GM18870 (cell line): ENCODE results near the gene LUC7L.
"Not testable (repeated sequence)": the region's sequence is repeated elsewhere in the genome, so short reads cannot be mapped to it uniquely, and the experiment has no call there.

Experiments
- ATAC-seq: cut with Tn5 transposase; IDR thresholded peaks from one replicate; pipeline ENCODE4 v1.9.1; 2021; ENCODE audit warnings: moderate library complexity; ENCODE audit not compliant: unreplicated experiment

LUC7L gene

GRCh38 chr16:264440-264951, 35.2 kb upstream of the LUC7L start:
- ATAC-seq = no peak

- no peak for ATAC-seq
Measured at GRCh38 chr16:263944-264343, 34.7 kb upstream of the LUC7L start.

- ATAC-seq = no peak
Measured at GRCh38 chr16:263182-263774, 34.0 kb upstream of the LUC7L start.

GRCh38 chr16:262121-262745, 33.0 kb upstream of the LUC7L start:
- no peak for ATAC-seq

GRCh38 chr16:261031-261691, 31.9 kb upstream of the LUC7L start:
- ATAC-seq = no peak

GRCh38 chr16:260326-260725, 31.1 kb upstream of the LUC7L start:
- ATAC-seq = no peak

GRCh38 chr16:259814-260253, 30.6 kb upstream of the LUC7L start:
- no peak for ATAC-seq

- ATAC-seq = no peak
Measured at GRCh38 chr16:259226-259625, 30.0 kb upstream of the LUC7L start.

- ATAC-seq = not testable (repeated sequence)
Measured at GRCh38 chr16:258091-258490, 28.8 kb upstream of the LUC7L start.

- ATAC-seq = no peak
Measured at GRCh38 chr16:255183-255582, 25.9 kb upstream of the LUC7L start.

- no peak for ATAC-seq
Measured at GRCh38 chr16:254461-254860, 25.2 kb upstream of the LUC7L start.

GRCh38 chr16:253833-254232, 24.6 kb upstream of the LUC7L start:
- no peak for ATAC-seq

GRCh38 chr16:252366-253337, 23.4 kb upstream of the LUC7L start:
- no peak for ATAC-seq

- no peak for ATAC-seq
Measured at GRCh38 chr16:249431-249830, 20.2 kb upstream of the LUC7L start.

GRCh38 chr16:247027-247426, 17.8 kb upstream of the LUC7L start:
- no peak for ATAC-seq

GRCh38 chr16:245105-245504, 15.9 kb upstream of the LUC7L start:
- ATAC-seq = no peak

- ATAC-seq = no peak
Measured at GRCh38 chr16:243348-243747, 14.1 kb upstream of the LUC7L start.

GRCh38 chr16:242281-242680, 13.0 kb upstream of the LUC7L start:
- ATAC-seq = no peak

GRCh38 chr16:240559-240958, 11.3 kb upstream of the LUC7L start:
- no peak for ATAC-seq

GRCh38 chr16:239948-240277, 10.7 kb upstream of the LUC7L start:
- no peak for ATAC-seq
